Measurements from ENCODE around the gene METRN.

The METRN gene

GRCh38 chr16:726188-726437 is 11.2 kb downstream of the METRN start:
- TF ChIP-seq CTCF (IDR thresholded peaks at IDR 0.05; ENCODE audit: control insufficient read depth, insufficient read depth, low read depth, low read length, missing control alignments): no peak
- DNase-seq (ENCODE audit: low read depth): no peak
- H3K4me3 ChIP-seq (ENCODE audit: control insufficient read depth, low read depth, low read length): no peak overlapping the region

GRCh38 chr16:726438-727290 is 11.7 kb downstream of the METRN start, which contains the start of the genes CCDC78 and HAGHL:
Gene CCDC78, minus strand, starts transcription at chr16:726443. Its CDS starts 76 bp downstream, at chr16:726367.
Gene HAGHL, plus strand, starts transcription at chr16:727106. Its CDS starts 404 bp downstream, at chr16:727510.
- H3K4me3 ChIP-seq (ENCODE audit: control insufficient read depth, low read depth, low read length): peak within 1 kb of the TSS; percentile 57
- no peak for DNase-seq (ENCODE audit: low read depth)
- TF ChIP-seq CTCF (IDR thresholded peaks at IDR 0.05; ENCODE audit: control insufficient read depth, insufficient read depth, low read depth, low read length, missing control alignments): no peak

GRCh38 chr16:727291-727977 is 12.5 kb downstream of the METRN start:
- peak overlapping the region; percentile 57 for H3K4me3 ChIP-seq (ENCODE audit: control insufficient read depth, low read depth, low read length)
- no peak for TF ChIP-seq CTCF (IDR thresholded peaks at IDR 0.05; ENCODE audit: control insufficient read depth, insufficient read depth, low read depth, low read length, missing control alignments)
- DNase-seq (ENCODE audit: low read depth): no peak

- DNase-seq (ENCODE audit: low read depth): no peak
- H3K4me3 ChIP-seq (ENCODE audit: control insufficient read depth, low read depth, low read length): peak overlapping the region; percentile 57
- no peak for TF ChIP-seq CTCF (IDR thresholded peaks at IDR 0.05; ENCODE audit: control insufficient read depth, insufficient read depth, low read depth, low read length, missing control alignments)
Observed at GRCh38 chr16:728131-728889, 13.4 kb downstream of the METRN start.

GRCh38 chr16:728890-729744 is 14.2 kb downstream of the METRN start:
- no peak for TF ChIP-seq CTCF (IDR thresholded peaks at IDR 0.05; ENCODE audit: control insufficient read depth, insufficient read depth, low read depth, low read length, missing control alignments)
- DNase-seq (ENCODE audit: low read depth): no peak
- no peak overlapping the region for H3K4me3 ChIP-seq (ENCODE audit: control insufficient read depth, low read depth, low read length)

Data from AG09309 (cell line).